Neutrophil (primary cell): ENCODE results near the gene MRPS5.
"Not testable (repeated sequence)": the region's sequence is repeated elsewhere in the genome, so short reads cannot be mapped to it uniquely, and the experiment has no call there.

Experiments
- H3K27ac ChIP-seq: fragments of 200-600 bp; sonication (generic); 2 replicates; pipeline ENCODE4 v1.5.1; 2016; ENCODE audit warnings: mild to moderate bottlenecking, moderate library complexity
- H3K27me3 ChIP-seq: fragments of 200-600 bp; sonication (generic); 2 replicates; pipeline ENCODE4 v1.6.0; 2016; ENCODE audit warnings: mild to moderate bottlenecking
- H3K36me3 ChIP-seq: fragments of 200-600 bp; sonication (generic); 2 replicates; pipeline ENCODE4 v1.5.1; 2017
- H3K4me1 ChIP-seq, 2 experiments: fragments of 200-600 bp in 1 of 2; sonication (generic) in 1 of 2; 1 replicate in 1 of 2; 2 replicates in 1 of 2; pipeline versions ENCODE4 v1.5.1 to v1.6.1; 2013 to 2016; ENCODE audit warnings: low read depth in 1 of 2, low read length in 1 of 2, mild to moderate bottlenecking in 1 of 2, moderate library complexity in 1 of 2; ENCODE audit not compliant: control insufficient read depth in 1 of 2, insufficient read depth in 1 of 2
- H3K4me3 ChIP-seq, 2 experiments: fragments of 200-600 bp in 1 of 2; sonication (generic) in 1 of 2; 1 replicate in 1 of 2; 2 replicates in 1 of 2; pipeline ENCODE4 v1.5.1; 2013 to 2016; ENCODE audit warnings: low read depth in 1 of 2, low read length in 1 of 2, mild to moderate bottlenecking in 1 of 2, moderate library complexity in 1 of 2
- H3K9me3 ChIP-seq: fragments of 200-600 bp; sonication (generic); 2 replicates; pipeline ENCODE4 v1.5.1; 2016
- TF ChIP-seq, protein P1 (sequence below): fragments of 200-600 bp; sonication (generic); IDR thresholded peaks from 2 replicates; pipeline ENCODE4 v1.5.1; 2016; ENCODE audit warnings: antibody characterized with exemption

The MRPS5 gene

DNA sequence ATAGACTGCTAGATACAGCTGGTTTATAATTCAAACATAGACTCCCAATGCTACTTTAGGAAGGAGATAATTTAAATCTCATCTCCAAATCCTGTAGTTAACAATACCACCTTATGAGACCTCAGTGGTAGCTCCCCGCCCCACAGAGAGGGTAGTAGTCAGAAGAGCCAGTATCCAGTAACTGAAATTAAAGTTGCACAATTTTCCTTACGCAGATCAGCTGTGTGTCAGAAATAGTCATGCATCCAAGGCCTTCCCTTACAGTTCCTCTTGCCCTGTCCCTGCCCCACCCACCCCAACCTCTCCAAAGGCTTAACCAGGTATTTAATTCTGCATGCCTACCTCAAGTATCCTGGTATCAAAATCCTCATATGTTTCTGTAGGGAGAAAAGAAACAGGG, 15.5 kb downstream of the MRPS5 start:
- Histone ChIP-seq H3K4me1 (no peaks in the 10 kb centered on the region), H3K9me3 (no peaks in the 10 kb centered on the region), H3K4me3 (no peak overlapping the region), H3K36me3 (peaks cover 81% of the 10 kb centered on the region), H3K27ac (no peak overlapping the region), H3K27me3 (no peaks in the 10 kb centered on the region)
- TF ChIP-seq, protein P1, sequence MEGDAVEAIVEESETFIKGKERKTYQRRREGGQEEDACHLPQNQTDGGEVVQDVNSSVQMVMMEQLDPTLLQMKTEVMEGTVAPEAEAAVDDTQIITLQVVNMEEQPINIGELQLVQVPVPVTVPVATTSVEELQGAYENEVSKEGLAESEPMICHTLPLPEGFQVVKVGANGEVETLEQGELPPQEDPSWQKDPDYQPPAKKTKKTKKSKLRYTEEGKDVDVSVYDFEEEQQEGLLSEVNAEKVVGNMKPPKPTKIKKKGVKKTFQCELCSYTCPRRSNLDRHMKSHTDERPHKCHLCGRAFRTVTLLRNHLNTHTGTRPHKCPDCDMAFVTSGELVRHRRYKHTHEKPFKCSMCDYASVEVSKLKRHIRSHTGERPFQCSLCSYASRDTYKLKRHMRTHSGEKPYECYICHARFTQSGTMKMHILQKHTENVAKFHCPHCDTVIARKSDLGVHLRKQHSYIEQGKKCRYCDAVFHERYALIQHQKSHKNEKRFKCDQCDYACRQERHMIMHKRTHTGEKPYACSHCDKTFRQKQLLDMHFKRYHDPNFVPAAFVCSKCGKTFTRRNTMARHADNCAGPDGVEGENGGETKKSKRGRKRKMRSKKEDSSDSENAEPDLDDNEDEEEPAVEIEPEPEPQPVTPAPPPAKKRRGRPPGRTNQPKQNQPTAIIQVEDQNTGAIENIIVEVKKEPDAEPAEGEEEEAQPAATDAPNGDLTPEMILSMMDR: no peak

DNA sequence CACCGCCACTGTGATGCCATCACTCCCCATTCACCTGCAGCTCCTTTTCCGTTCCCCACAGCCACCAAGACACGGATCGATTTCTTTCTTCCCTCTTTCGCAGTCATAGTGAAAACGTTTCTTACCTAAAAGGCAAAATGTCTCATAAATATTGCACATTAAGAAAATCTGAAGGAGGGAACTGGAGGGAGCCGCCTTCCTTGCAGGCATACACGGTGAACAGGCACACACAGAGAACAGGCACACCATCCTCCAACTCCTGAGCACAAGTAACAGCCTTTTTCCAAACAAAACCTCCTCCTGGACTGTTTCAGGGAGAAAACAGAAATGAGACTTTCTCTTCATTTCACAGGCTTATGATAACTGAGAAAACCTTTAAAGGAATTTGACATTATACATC, 17.0 kb downstream of the MRPS5 start:
- Histone ChIP-seq H3K27ac (no peak overlapping the region), H3K4me3 (no peak overlapping the region), H3K4me1 (no peaks in the 10 kb centered on the region), H3K9me3 (no peaks in the 10 kb centered on the region), H3K36me3 (peaks cover 94% of the 10 kb centered on the region), H3K27me3 (no peaks in the 10 kb centered on the region)
- TF ChIP-seq, protein P1: no peak

DNA sequence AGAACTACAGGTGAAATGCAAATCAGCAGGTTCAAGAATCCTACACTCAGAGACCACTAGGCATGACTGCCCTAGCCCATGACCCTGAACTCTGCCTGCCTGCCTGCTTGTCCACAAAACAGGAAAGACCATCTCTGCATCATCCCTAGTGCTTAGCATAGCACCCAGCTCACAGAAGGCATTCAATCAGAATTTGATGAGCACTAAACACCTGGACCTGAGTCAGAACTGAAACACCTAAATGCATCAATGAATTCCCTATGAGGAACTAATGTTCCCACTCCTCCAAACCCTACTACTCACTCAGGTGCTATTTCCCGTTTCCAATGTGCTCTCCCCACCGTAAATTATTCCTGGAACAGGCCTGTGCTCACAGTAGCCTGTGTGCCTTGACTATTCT, 21.7 kb downstream of the MRPS5 start:
- Histone ChIP-seq H3K27ac (no peak overlapping the region), H3K9me3 (no peaks in the 10 kb centered on the region), H3K27me3 (no peaks in the 10 kb centered on the region), H3K36me3 (peaks cover 64% of the 10 kb centered on the region), H3K4me3 (no peak overlapping the region), H3K4me1 (no peaks in the 10 kb centered on the region)
- TF ChIP-seq, protein P1: no peak

DNA sequence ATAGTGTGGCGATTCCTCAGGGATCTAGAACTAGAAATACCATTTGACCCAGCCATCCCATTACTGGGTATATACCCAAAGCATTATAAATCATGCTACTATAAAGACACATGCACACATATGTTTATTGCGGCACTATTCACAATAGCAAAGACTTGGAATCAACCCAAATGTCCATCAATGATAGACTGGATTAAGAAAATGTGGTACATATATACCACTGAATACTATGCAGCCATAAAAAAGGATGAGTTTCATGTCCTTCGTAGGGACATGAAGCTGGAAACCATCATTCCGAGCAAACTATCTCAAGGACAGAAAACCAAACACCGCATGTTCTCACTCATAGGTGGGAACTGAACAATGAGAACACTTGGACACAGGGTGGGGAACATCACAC, 23.3 kb downstream of the MRPS5 start:
- not testable (repeated sequence) for H3K4me1 ChIP-seq, H3K27me3 ChIP-seq, H3K27ac ChIP-seq, H3K4me3 ChIP-seq, H3K9me3 ChIP-seq
- H3K36me3 ChIP-seq: peaks cover 51% of the 10 kb centered on the region

DNA sequence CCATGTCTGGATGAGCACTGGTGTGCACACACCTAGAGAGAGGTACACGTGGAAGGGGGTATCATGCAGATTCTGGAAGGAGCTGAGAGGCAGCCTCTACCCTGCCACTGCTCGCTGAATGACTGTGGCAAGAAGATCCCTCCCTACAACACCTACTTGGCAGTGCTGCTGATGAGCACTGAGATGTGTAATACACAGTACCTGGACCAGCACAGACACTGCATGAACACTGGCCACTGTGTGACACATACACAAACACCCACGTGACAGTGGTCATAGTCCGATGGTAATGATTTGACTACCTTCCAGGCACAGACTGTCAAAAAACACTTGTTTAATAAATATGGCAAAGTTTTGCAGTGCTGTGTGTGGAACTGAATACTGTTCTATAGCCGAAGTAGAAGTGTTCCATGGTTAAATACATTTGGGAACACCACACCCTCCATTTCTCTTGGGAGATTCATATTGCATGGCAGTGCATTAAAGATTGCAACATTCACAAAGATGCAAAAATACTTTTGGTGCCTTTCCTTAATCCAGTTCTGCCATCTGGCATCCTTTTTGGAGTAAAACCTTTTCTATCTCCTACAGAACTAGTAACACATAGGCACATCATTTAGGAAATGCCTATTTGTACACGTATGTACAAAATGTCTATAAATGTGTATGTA, 29.6 kb downstream of the MRPS5 start:
- Histone ChIP-seq H3K4me1 (no peaks in the 10 kb centered on the region), H3K4me3 (no peak overlapping the region), H3K27ac (no peak overlapping the region), H3K27me3 (no peaks in the 10 kb centered on the region), H3K36me3 (peaks cover 57% of the 10 kb centered on the region), H3K9me3 (no peaks in the 10 kb centered on the region)
- TF ChIP-seq, protein P1: no peak

DNA sequence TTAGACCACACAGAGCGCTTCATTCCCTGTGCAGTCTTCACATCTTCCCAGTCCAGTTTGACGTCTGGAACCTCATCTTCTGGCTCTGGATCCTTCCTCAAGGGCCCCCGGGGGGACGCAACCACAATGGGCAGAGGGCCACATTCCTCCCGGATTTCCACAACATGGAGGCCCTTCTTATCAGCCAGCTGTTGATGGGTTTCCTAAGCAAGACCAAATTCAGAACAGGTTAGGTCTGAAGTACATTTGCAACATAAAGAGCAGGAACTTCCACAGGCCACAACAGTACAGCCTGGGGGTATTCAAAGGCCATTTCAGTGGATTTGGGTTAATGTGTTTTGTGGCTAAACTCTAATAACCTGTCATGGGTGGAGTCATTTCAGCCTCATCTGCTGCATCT, 34.2 kb downstream of the MRPS5 start:
- Histone ChIP-seq H3K4me1 (no peaks in the 10 kb centered on the region), H3K36me3 (peaks cover 59% of the 10 kb centered on the region), H3K4me3 (no peak overlapping the region), H3K27ac (no peak overlapping the region), H3K9me3 (no peaks in the 10 kb centered on the region), H3K27me3 (no peaks in the 10 kb centered on the region)
- TF ChIP-seq, protein P1: no peak
